Measurements from ENCODE around the gene TRIM3.
A peak's percentile ranks its signal among the peaks of the same experiment; 100 is the strongest.

The TRIM3 gene

DNA sequence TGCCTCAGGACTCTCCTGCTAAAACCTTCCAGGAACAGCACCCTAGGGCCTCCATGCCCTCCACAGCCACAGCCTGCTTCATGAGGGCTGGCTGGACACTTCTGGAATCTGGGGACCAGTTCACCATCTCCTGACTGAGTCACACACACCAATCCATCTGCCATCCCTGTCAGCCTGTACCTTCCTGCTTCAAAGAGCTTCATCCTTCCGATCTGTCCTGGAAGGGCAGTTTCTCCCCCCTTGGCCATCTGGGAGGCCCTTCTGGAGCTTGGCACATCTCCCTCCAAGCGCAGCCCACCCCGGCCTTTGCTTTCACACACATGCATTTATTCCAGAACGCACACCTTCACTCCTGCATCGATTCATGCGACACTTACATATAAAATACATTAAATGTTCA, 67.9 kb downstream of the TRIM3 start:
- H3K4me1 ChIP-seq (ENCODE audit: low read length), result peaks cover 28% of the 10 kb centered on the region
- TF ChIP-seq, protein P1, sequence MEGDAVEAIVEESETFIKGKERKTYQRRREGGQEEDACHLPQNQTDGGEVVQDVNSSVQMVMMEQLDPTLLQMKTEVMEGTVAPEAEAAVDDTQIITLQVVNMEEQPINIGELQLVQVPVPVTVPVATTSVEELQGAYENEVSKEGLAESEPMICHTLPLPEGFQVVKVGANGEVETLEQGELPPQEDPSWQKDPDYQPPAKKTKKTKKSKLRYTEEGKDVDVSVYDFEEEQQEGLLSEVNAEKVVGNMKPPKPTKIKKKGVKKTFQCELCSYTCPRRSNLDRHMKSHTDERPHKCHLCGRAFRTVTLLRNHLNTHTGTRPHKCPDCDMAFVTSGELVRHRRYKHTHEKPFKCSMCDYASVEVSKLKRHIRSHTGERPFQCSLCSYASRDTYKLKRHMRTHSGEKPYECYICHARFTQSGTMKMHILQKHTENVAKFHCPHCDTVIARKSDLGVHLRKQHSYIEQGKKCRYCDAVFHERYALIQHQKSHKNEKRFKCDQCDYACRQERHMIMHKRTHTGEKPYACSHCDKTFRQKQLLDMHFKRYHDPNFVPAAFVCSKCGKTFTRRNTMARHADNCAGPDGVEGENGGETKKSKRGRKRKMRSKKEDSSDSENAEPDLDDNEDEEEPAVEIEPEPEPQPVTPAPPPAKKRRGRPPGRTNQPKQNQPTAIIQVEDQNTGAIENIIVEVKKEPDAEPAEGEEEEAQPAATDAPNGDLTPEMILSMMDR (IDR thresholded peaks at IDR 0.05; ENCODE audit: low read depth, low read length), result no peak
- TF ChIP-seq EZH2phosphoT487 (IDR thresholded peaks at IDR 0.05; ENCODE audit: low read depth), result no peak
- H3K4me2 ChIP-seq (ENCODE audit: low read length), result no peak overlapping the region
- H3K4me3 ChIP-seq (ENCODE audit: low read length), result no peak overlapping the region
- no peaks in the 10 kb centered on the region for H3K36me3 ChIP-seq (replicated peaks; ENCODE audit: low read depth, low read length)
- no peak overlapping the region for H3K27ac ChIP-seq (ENCODE audit: low read length)
- H4K20me1 ChIP-seq (ENCODE audit: insufficient read depth, low read length), result no peaks in the 10 kb centered on the region
- H3K9me3 ChIP-seq (ENCODE audit: insufficient read depth, low read length), result no peaks in the 10 kb centered on the region
- H3K9ac ChIP-seq (ENCODE audit: low read length), result no peak overlapping the region
- no peaks in the 10 kb centered on the region for H3K27me3 ChIP-seq (ENCODE audit: low read depth, low read length)
- H2AFZ ChIP-seq (ENCODE audit: low read depth, low read length), result no peak overlapping the region
- H3K79me2 ChIP-seq (ENCODE audit: low read length), result no peaks in the 10 kb centered on the region

DNA sequence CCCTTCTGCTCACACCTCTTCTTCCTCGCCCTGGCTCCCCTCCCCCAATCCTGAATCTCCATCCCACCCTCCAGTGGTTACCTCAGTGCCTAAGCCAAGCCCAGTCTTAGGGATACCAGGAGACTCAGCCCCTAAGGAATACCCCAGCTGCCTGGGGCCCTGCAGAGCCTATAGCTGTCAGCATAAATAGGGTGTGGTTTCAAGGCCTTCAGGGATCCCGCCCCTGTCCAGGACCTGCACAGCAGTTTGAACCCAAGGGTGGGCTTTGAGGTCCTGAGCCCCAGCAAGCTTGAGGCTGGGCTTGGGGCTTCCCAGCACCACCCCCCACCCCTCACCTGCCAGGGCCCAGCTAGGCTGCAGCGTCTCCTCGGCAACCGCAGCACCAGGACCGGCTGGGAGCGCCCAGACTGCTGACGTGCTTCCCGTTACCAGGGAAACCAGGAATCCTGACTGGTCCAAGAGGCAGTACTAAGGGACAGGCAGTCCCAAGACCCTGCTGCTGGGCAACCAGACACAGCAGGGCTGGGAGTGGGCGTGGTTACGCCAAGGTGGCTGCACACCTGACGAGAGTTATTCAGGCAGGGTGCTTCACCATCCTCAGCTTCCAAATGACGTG, 68.6 kb downstream of the TRIM3 start:
- Histone ChIP-seq H3K4me1 (ENCODE audit: low read length) (peaks cover 28% of the 10 kb centered on the region), H3K27ac (ENCODE audit: low read length) (no peak overlapping the region), H2AFZ (ENCODE audit: low read depth, low read length) (no peak overlapping the region), H3K4me2 (ENCODE audit: low read length) (no peak overlapping the region), H3K9ac (ENCODE audit: low read length) (no peak overlapping the region), H3K79me2 (ENCODE audit: low read length) (no peaks in the 10 kb centered on the region), H3K36me3 (replicated peaks; ENCODE audit: low read depth, low read length) (no peaks in the 10 kb centered on the region), H3K4me3 (ENCODE audit: low read length) (no peak overlapping the region), H3K9me3 (ENCODE audit: insufficient read depth, low read length) (no peaks in the 10 kb centered on the region), H3K27me3 (ENCODE audit: low read depth, low read length) (no peaks in the 10 kb centered on the region), H4K20me1 (ENCODE audit: insufficient read depth, low read length) (no peaks in the 10 kb centered on the region)
- TF ChIP-seq, protein P1 (IDR thresholded peaks at IDR 0.05; ENCODE audit: low read depth, low read length), result no peak
- no peak for TF ChIP-seq EZH2phosphoT487 (IDR thresholded peaks at IDR 0.05; ENCODE audit: low read depth)

DNA sequence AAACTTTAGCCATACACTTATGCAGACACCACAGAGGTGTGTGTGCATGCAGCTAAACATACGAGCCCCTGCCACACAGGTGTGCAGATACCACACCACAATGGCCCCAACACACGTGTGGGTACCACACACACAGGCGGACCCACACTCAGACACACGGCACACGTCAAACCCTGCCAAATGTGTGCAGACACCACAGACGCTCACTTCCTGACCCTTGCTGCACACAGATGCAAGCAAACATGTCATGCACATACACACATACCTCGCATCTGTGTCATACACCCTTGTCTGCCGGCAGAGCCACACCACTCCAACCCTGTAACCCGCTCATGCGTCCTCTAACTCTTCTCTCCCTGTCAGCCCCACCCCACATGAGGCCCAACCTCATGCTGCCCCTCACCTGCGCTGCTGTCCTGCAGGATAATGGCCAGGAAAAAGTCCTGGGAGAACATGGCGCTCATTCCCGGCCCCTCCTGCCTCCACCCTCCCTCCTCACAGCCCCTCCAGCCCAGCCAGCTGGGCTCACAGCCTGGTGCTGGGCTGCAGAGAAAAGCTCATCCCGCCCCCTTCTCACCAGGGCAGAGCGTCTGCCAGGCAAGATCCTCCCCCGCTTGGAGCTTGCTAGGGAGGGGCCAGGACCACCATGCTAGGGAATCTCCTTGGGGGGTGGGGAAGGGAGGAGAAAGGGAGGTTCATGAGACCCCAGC, 69.2 kb downstream of the TRIM3 start:
- Histone ChIP-seq H3K4me3 (ENCODE audit: low read length) (no peak overlapping the region), H3K79me2 (ENCODE audit: low read length) (no peaks in the 10 kb centered on the region), H4K20me1 (ENCODE audit: insufficient read depth, low read length) (no peaks in the 10 kb centered on the region), H2AFZ (ENCODE audit: low read depth, low read length) (no peak overlapping the region), H3K27ac (ENCODE audit: low read length) (no peak overlapping the region), H3K9me3 (ENCODE audit: insufficient read depth, low read length) (no peaks in the 10 kb centered on the region), H3K4me2 (ENCODE audit: low read length) (no peak overlapping the region), H3K36me3 (replicated peaks; ENCODE audit: low read depth, low read length) (no peaks in the 10 kb centered on the region), H3K27me3 (ENCODE audit: low read depth, low read length) (no peaks in the 10 kb centered on the region), H3K9ac (ENCODE audit: low read length) (no peak overlapping the region), H3K4me1 (ENCODE audit: low read length) (peaks cover 28% of the 10 kb centered on the region)
- no peak for TF ChIP-seq EZH2phosphoT487 (IDR thresholded peaks at IDR 0.05; ENCODE audit: low read depth)
- TF ChIP-seq, protein P1 (IDR thresholded peaks at IDR 0.05; ENCODE audit: low read depth, low read length), result no peak

GRCh38 chr11:6403539-6403938, 70.2 kb downstream of the TRIM3 start:
- Histone ChIP-seq H3K27me3 (ENCODE audit: low read depth, low read length) (no peaks in the 10 kb centered on the region), H3K9ac (ENCODE audit: low read length) (no peak overlapping the region), H3K79me2 (ENCODE audit: low read length) (no peaks in the 10 kb centered on the region), H4K20me1 (ENCODE audit: insufficient read depth, low read length) (no peaks in the 10 kb centered on the region), H3K9me3 (ENCODE audit: insufficient read depth, low read length) (no peaks in the 10 kb centered on the region), H3K4me3 (ENCODE audit: low read length) (no peak overlapping the region), H3K4me1 (ENCODE audit: low read length) (peaks cover 28% of the 10 kb centered on the region), H2AFZ (ENCODE audit: low read depth, low read length) (no peak overlapping the region), H3K36me3 (replicated peaks; ENCODE audit: low read depth, low read length) (no peaks in the 10 kb centered on the region), H3K4me2 (ENCODE audit: low read length) (peak overlapping the region; percentile 92), H3K27ac (ENCODE audit: low read length) (no peak overlapping the region)
- TF ChIP-seq, protein P1 (IDR thresholded peaks at IDR 0.05; ENCODE audit: low read depth, low read length), result no peak
- no peak for TF ChIP-seq EZH2phosphoT487 (IDR thresholded peaks at IDR 0.05; ENCODE audit: low read depth)

All from OCI-LY3 (cell line).